A172 (cell line): ENCODE measurements around the gene RXFP2. TPM values are rescaled to one million over a fixed set of nuclear protein-coding genes. Genes with fewer than 3 reads are reported as not detected.

ENCODE experiments used
- DNase-seq: peaks from one replicate; pipeline ENCODE4 v3.0.0-alpha.2; 2015; ENCODE audit warnings: low spot score
- total RNA-seq: library from RNA; depleted of rRNA; stranded (reverse); fragments of >200 nt; shearing (Covaris generic); gene quantifications from 2 replicates; pipeline ENCODE4 v1.2.3, GENCODE V29; 2014

The RXFP2 gene
- total RNA-seq, 1 experiment from 2014 or later = not detected

GRCh38 chr13:31767175-31767900, 28.0 kb downstream of the RXFP2 start:
- DNase-seq = peak; percentile 51

- DNase-seq = no peak
Observed at GRCh38 chr13:31768351-31768750, 29.0 kb downstream of the RXFP2 start.

- DNase-seq = no peak
Observed at GRCh38 chr13:31769575-31769974, 30.2 kb downstream of the RXFP2 start.

- no peak for DNase-seq
Observed at GRCh38 chr13:31772231-31772630, 32.9 kb downstream of the RXFP2 start.

GRCh38 chr13:31773538-31773937, 34.2 kb downstream of the RXFP2 start:
- DNase-seq = peak; percentile 41

GRCh38 chr13:31774186-31774750, 34.9 kb downstream of the RXFP2 start:
- no peak for DNase-seq

GRCh38 chr13:31775148-31775547, 35.8 kb downstream of the RXFP2 start:
- DNase-seq = no peak

GRCh38 chr13:31775686-31776085, 36.4 kb downstream of the RXFP2 start:
- no peak for DNase-seq

GRCh38 chr13:31781064-31781463, 41.7 kb downstream of the RXFP2 start:
- DNase-seq = no peak

- no peak for DNase-seq
Observed at GRCh38 chr13:31786011-31786410, 46.7 kb downstream of the RXFP2 start.

GRCh38 chr13:31790992-31791391, 51.7 kb downstream of the RXFP2 start:
- peak; percentile 64 for DNase-seq

GRCh38 chr13:31793246-31793645, 53.9 kb downstream of the RXFP2 start:
- DNase-seq = peak; percentile 49

GRCh38 chr13:31794452-31794851, 55.1 kb downstream of the RXFP2 start:
- no peak for DNase-seq

- peak; percentile 55 for DNase-seq
Observed at GRCh38 chr13:31797154-31797775, 57.9 kb downstream of the RXFP2 start.

GRCh38 chr13:31798189-31798588, 58.9 kb downstream of the RXFP2 start:
- DNase-seq = no peak

- no peak for DNase-seq
Observed at GRCh38 chr13:31801088-31801487, 61.8 kb downstream of the RXFP2 start.

- DNase-seq = no peak
Observed at GRCh38 chr13:31803311-31803710, 64.0 kb downstream of the RXFP2 start.

GRCh38 chr13:31805841-31806240, 66.5 kb downstream of the RXFP2 start:
- no peak for DNase-seq

- no peak for DNase-seq
Observed at GRCh38 chr13:31807090-31807541, 67.8 kb downstream of the RXFP2 start.

GRCh38 chr13:31814536-31814935, 75.2 kb downstream of the RXFP2 start:
- DNase-seq = no peak

GRCh38 chr13:31815361-31816144, 76.2 kb downstream of the RXFP2 start:
- no peak for DNase-seq

- DNase-seq = no peak
Observed at GRCh38 chr13:31818236-31818635, 78.9 kb downstream of the RXFP2 start.
